ENCODE results near the gene MMP11.

Gene MMP11

GRCh38 chr22:23817146-23817545 is 44.5 kb downstream of the MMP11 start:
- Histone ChIP-seq H3K9ac (ENCODE audit: low read depth, low read length) (no peak overlapping the region), H3K27ac (ENCODE audit: low read length) (no peak overlapping the region), H3K9me3 (ENCODE audit: insufficient read depth, low read depth, low read length) (no peaks in the 10 kb centered on the region), H3K4me3 (ENCODE audit: low read length) (no peak overlapping the region), H3K36me3 (ENCODE audit: insufficient read depth, low read depth, low read length) (peaks cover 75% of the 10 kb centered on the region), H3K4me1 (ENCODE audit: insufficient read depth, low read length) (no peaks in the 10 kb centered on the region), H3K27me3 (ENCODE audit: insufficient read depth, low read length) (no peaks in the 10 kb centered on the region)

GRCh38 chr22:23818541-23818940 is 45.9 kb downstream of the MMP11 start:
- Histone ChIP-seq H3K9me3 (ENCODE audit: insufficient read depth, low read depth, low read length) (no peaks in the 10 kb centered on the region), H3K4me3 (ENCODE audit: low read length) (no peak overlapping the region), H3K9ac (ENCODE audit: low read depth, low read length) (no peak overlapping the region), H3K36me3 (ENCODE audit: insufficient read depth, low read depth, low read length) (peaks cover 82% of the 10 kb centered on the region), H3K27ac (ENCODE audit: low read length) (no peak overlapping the region), H3K27me3 (ENCODE audit: insufficient read depth, low read length) (no peaks in the 10 kb centered on the region), H3K4me1 (ENCODE audit: insufficient read depth, low read length) (no peaks in the 10 kb centered on the region)

- Histone ChIP-seq H3K27ac (ENCODE audit: low read length) (no peak overlapping the region), H3K4me1 (ENCODE audit: insufficient read depth, low read length) (no peaks in the 10 kb centered on the region), H3K9ac (ENCODE audit: low read depth, low read length) (no peak overlapping the region), H3K4me3 (ENCODE audit: low read length) (no peak overlapping the region), H3K9me3 (ENCODE audit: insufficient read depth, low read depth, low read length) (no peaks in the 10 kb centered on the region), H3K27me3 (ENCODE audit: insufficient read depth, low read length) (no peaks in the 10 kb centered on the region), H3K36me3 (ENCODE audit: insufficient read depth, low read depth, low read length) (peaks cover 97% of the 10 kb centered on the region)
These were observed 48.1 kb downstream of the MMP11 start for GRCh38 chr22:23820748-23821211.

- no peak overlapping the region for H3K27ac ChIP-seq (ENCODE audit: low read length)
- no peaks in the 10 kb centered on the region for H3K27me3 ChIP-seq (ENCODE audit: insufficient read depth, low read length)
- H3K4me3 ChIP-seq (ENCODE audit: low read length), result no peak overlapping the region
- H3K36me3 ChIP-seq (ENCODE audit: insufficient read depth, low read depth, low read length), result peaks cover 97% of the 10 kb centered on the region
- no peak overlapping the region for H3K9ac ChIP-seq (ENCODE audit: low read depth, low read length)
- H3K9me3 ChIP-seq (ENCODE audit: insufficient read depth, low read depth, low read length), result no peaks in the 10 kb centered on the region
- no peaks in the 10 kb centered on the region for H3K4me1 ChIP-seq (ENCODE audit: insufficient read depth, low read length)
These were observed 49.5 kb downstream of the MMP11 start for GRCh38 chr22:23822101-23822671.

- H3K9ac ChIP-seq (ENCODE audit: low read depth, low read length), result no peak overlapping the region
- H3K4me3 ChIP-seq (ENCODE audit: low read length), result no peak overlapping the region
- H3K27ac ChIP-seq (ENCODE audit: low read length), result no peak overlapping the region
- no peaks in the 10 kb centered on the region for H3K27me3 ChIP-seq (ENCODE audit: insufficient read depth, low read length)
- H3K4me1 ChIP-seq (ENCODE audit: insufficient read depth, low read length), result no peaks in the 10 kb centered on the region
- H3K36me3 ChIP-seq (ENCODE audit: insufficient read depth, low read depth, low read length), result peaks cover 95% of the 10 kb centered on the region
- H3K9me3 ChIP-seq (ENCODE audit: insufficient read depth, low read depth, low read length), result no peaks in the 10 kb centered on the region
These were observed 50.7 kb downstream of the MMP11 start for GRCh38 chr22:23823331-23823791.

GRCh38 chr22:23824476-23825245 is 52.0 kb downstream of the MMP11 start:
- no peaks in the 10 kb centered on the region for H3K9me3 ChIP-seq (ENCODE audit: insufficient read depth, low read depth, low read length)
- H3K27ac ChIP-seq (ENCODE audit: low read length), result no peak overlapping the region
- no peak overlapping the region for H3K9ac ChIP-seq (ENCODE audit: low read depth, low read length)
- no peaks in the 10 kb centered on the region for H3K4me1 ChIP-seq (ENCODE audit: insufficient read depth, low read length)
- no peak overlapping the region for H3K4me3 ChIP-seq (ENCODE audit: low read length)
- no peaks in the 10 kb centered on the region for H3K27me3 ChIP-seq (ENCODE audit: insufficient read depth, low read length)
- H3K36me3 ChIP-seq (ENCODE audit: insufficient read depth, low read depth, low read length), result peaks cover 95% of the 10 kb centered on the region

- H3K4me1 ChIP-seq (ENCODE audit: insufficient read depth, low read length), result no peaks in the 10 kb centered on the region
- no peaks in the 10 kb centered on the region for H3K27me3 ChIP-seq (ENCODE audit: insufficient read depth, low read length)
- no peak overlapping the region for H3K9ac ChIP-seq (ENCODE audit: low read depth, low read length)
- H3K4me3 ChIP-seq (ENCODE audit: low read length), result no peak overlapping the region
- H3K36me3 ChIP-seq (ENCODE audit: insufficient read depth, low read depth, low read length), result peaks cover 96% of the 10 kb centered on the region
- H3K27ac ChIP-seq (ENCODE audit: low read length), result no peak overlapping the region
- H3K9me3 ChIP-seq (ENCODE audit: insufficient read depth, low read depth, low read length), result no peaks in the 10 kb centered on the region
These were observed 52.7 kb downstream of the MMP11 start for GRCh38 chr22:23825246-23825905.

- H3K4me3 ChIP-seq (ENCODE audit: low read length), result no peak overlapping the region
- H3K9ac ChIP-seq (ENCODE audit: low read depth, low read length), result no peak overlapping the region
- H3K9me3 ChIP-seq (ENCODE audit: insufficient read depth, low read depth, low read length), result no peaks in the 10 kb centered on the region
- H3K27me3 ChIP-seq (ENCODE audit: insufficient read depth, low read length), result no peaks in the 10 kb centered on the region
- no peaks in the 10 kb centered on the region for H3K4me1 ChIP-seq (ENCODE audit: insufficient read depth, low read length)
- peaks cover 93% of the 10 kb centered on the region for H3K36me3 ChIP-seq (ENCODE audit: insufficient read depth, low read depth, low read length)
- H3K27ac ChIP-seq (ENCODE audit: low read length), result no peak overlapping the region
These were observed 54.1 kb downstream of the MMP11 start for GRCh38 chr22:23826510-23827350.

GRCh38 chr22:23827351-23827995 is 54.8 kb downstream of the MMP11 start:
- Histone ChIP-seq H3K9me3 (ENCODE audit: insufficient read depth, low read depth, low read length) (no peaks in the 10 kb centered on the region), H3K4me3 (ENCODE audit: low read length) (no peak overlapping the region), H3K27me3 (ENCODE audit: insufficient read depth, low read length) (no peaks in the 10 kb centered on the region), H3K27ac (ENCODE audit: low read length) (no peak overlapping the region), H3K9ac (ENCODE audit: low read depth, low read length) (no peak overlapping the region), H3K4me1 (ENCODE audit: insufficient read depth, low read length) (no peaks in the 10 kb centered on the region), H3K36me3 (ENCODE audit: insufficient read depth, low read depth, low read length) (peaks cover 86% of the 10 kb centered on the region)

- Histone ChIP-seq H3K9me3 (ENCODE audit: insufficient read depth, low read depth, low read length) (no peaks in the 10 kb centered on the region), H3K9ac (ENCODE audit: low read depth, low read length) (no peak overlapping the region), H3K27ac (ENCODE audit: low read length) (no peak overlapping the region), H3K4me1 (ENCODE audit: insufficient read depth, low read length) (no peaks in the 10 kb centered on the region), H3K4me3 (ENCODE audit: low read length) (no peak overlapping the region), H3K27me3 (ENCODE audit: insufficient read depth, low read length) (no peaks in the 10 kb centered on the region), H3K36me3 (ENCODE audit: insufficient read depth, low read depth, low read length) (peaks cover 86% of the 10 kb centered on the region)
These were observed 56.4 kb downstream of the MMP11 start for GRCh38 chr22:23828800-23829680.
